ENCODE data around the gene TIMP3.

- TF ChIP-seq CTCF (IDR thresholded peaks at IDR 0.05) (no peak), POLR2A (IDR thresholded peaks at IDR 0.05) (no peak)
Measured at GRCh38 chr22:32848226-32848625, 46.7 kb downstream of the TIMP3 start.

All from Peyer's patch (tissue), 4 donors.